Large intestine (tissue), 3 donors: ENCODE data around the gene NRXN3. TPM values are rescaled to one million over a fixed set of nuclear protein-coding genes. Genes with fewer than 3 reads are reported as not detected.

Experiments
- DNase-seq, 2 donors: peaks; one replicate each; pipeline versions ENCODE4 v3.0.0 to v3.0.0-alpha.2; 2013
- H3K27ac ChIP-seq: one replicate; pipeline ENCODE4 v1.5.1; 2013; ENCODE audit warnings: low read length
- H3K27me3 ChIP-seq: 2 replicates; pipeline ENCODE4 v1.6.1; 2013; ENCODE audit warnings: low read length; ENCODE audit not compliant: control insufficient read depth, insufficient read depth
- H3K36me3 ChIP-seq: 2 replicates; pipeline ENCODE4 v1.6.1; 2013; ENCODE audit warnings: low read length; ENCODE audit not compliant: control insufficient read depth, insufficient read depth
- H3K4me1 ChIP-seq: one replicate; pipeline ENCODE4 v1.6.1; 2013; ENCODE audit warnings: low read length; ENCODE audit not compliant: control insufficient read depth, insufficient read depth
- H3K4me3 ChIP-seq: one replicate; pipeline ENCODE4 v1.5.1; 2013; ENCODE audit warnings: low read length
- H3K9me3 ChIP-seq: one replicate; pipeline ENCODE4 v1.6.1; 2013; ENCODE audit warnings: mild to moderate bottlenecking, low read depth, low read length, moderate library complexity; ENCODE audit not compliant: control insufficient read depth
- WGBS: methylation state at CpG from one replicate; pipeline ENCODE4 v1.1.5; 2013; ENCODE audit warnings: low lambda C conversion rate; ENCODE audit not compliant: insufficient coverage; 5-methylcytosine and 5-hydroxymethylcytosine counted together
- polyA plus RNA-seq: library from polyadenylated mRNA; unstranded; fragments of 120-200 nt; gene quantifications from one replicate; pipeline ENCODE4 v1.2.1, GENCODE V29; 2013

The NRXN3 gene
- polyA plus RNA-seq, 1 donor, result 12.8 TPM

DNA sequence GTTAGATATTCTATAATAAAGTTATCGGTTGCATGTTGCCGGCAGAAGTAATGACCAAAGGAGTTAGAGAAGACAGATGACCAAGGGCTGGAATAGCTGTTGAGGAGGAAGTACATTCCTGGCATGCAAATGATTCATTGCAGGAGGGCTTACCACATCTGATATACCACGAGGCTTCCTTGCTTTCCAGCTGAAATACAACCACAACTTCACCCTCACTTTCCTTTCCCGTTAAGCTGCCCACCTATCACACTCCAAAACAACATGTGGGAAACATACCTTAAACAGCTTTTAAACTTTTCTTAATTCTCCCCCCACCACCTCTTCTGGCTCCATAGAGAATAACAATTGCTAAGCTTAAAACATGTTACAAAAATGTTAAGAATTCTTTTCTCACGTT lies 594.1 kb downstream of the NRXN3 start:
- Histone ChIP-seq H3K27me3 (no peaks in the 10 kb centered on the region), H3K27ac (no peak overlapping the region), H3K4me3 (no peak overlapping the region), H3K36me3 (no peaks in the 10 kb centered on the region), H3K4me1 (no peaks in the 10 kb centered on the region), H3K9me3 (no peaks in the 10 kb centered on the region)
- 67% methylated on average over 3 of the region's 5 CpGs for WGBS
- DNase-seq, result no peak

DNA sequence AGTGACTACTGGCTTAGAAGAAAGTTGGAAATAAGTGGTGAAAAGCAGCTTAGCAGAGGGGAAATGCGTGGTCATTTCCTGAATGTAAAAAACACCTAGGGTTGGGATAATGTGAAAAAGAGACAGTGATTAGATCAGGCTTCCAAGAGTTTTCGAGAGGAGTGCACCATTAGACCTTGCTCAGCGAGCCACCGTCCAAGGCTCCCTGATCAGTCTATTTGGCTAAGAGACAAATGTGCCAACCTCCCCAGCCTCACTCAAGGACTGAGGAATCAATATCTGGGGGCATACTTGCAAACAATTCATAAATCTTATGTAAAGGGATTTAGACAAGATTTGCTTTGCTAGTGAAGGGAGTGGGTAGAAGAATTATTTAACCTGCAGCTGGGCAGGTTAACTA lies 594.5 kb downstream of the NRXN3 start:
- Histone ChIP-seq H3K4me3 (no peak overlapping the region), H3K36me3 (no peaks in the 10 kb centered on the region), H3K4me1 (no peaks in the 10 kb centered on the region), H3K27ac (no peak overlapping the region), H3K9me3 (no peaks in the 10 kb centered on the region), H3K27me3 (no peaks in the 10 kb centered on the region)
- 78% methylated on average over 1 of the region's 4 CpGs for WGBS
- no peak for DNase-seq

DNA sequence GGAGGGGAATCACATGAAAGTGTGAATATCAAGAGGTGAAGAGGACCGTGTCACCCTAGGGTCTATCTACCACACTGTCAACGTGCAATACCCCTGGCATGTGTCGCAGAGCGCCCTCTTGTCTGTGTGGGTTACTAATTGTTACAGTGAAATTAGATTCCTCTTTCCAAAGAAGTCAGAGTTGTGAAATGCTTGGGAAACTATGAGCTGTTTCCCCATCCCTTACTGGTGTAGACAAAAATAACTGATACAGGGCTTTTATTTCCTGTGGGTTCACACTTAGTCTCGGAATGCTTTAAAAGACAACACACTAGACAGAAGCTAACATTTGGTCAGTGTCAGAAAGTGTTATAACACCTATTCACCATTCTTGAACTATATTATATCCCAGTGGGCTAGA lies 597.3 kb downstream of the NRXN3 start:
- Histone ChIP-seq H3K36me3 (no peaks in the 10 kb centered on the region), H3K27me3 (no peaks in the 10 kb centered on the region), H3K27ac (no peak overlapping the region), H3K9me3 (no peaks in the 10 kb centered on the region), H3K4me3 (no peak overlapping the region), H3K4me1 (no peaks in the 10 kb centered on the region)
- WGBS, result no CpG with 5 or more reads among the region's 5 CpGs
- no peak for DNase-seq

DNA sequence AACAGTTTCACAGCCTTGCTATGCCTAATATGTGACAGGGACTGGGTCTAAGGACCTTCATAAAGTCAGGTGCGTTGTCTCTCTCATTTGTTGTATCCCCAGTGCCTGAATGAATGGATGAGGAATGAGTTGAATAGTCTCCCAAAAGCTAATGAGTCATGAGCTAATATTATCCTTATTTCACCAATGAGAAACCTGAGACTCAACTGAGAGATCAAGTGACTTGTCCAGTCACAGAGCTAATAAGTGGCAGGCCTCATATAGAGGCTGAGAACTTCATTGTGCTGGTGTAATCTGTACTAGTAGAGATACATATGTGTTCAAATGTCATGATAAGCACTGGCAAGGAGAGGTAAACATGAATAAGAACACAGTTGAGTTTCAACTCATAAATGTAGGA lies 612.4 kb downstream of the NRXN3 start:
- WGBS, result no CpG with 5 or more reads among the region's 1 CpG

DNA sequence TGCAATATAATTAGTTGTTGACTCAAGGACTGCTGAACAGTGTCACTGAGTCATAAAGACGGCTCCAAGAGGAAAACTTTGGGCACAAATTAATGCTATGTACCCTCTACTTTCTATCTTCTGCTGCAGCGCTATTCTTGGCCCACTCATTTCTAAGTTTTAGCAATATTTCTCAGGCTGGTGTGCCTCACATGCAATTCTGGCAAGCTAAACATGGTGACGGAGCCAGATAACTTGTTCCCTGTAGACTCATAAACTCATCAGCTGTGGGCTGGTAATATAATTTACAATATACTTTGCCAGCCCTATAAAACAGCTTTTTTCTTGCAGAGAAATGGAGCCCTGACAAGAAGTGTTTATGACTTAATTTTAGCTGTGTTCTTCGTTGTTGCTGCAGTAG lies 615.1 kb downstream of the NRXN3 start:
- Histone ChIP-seq H3K9me3 (no peaks in the 10 kb centered on the region), H3K4me1 (no peaks in the 10 kb centered on the region), H3K27ac (no peak overlapping the region), H3K27me3 (no peaks in the 10 kb centered on the region), H3K36me3 (no peaks in the 10 kb centered on the region), H3K4me3 (no peak overlapping the region)
- 83% methylated on average over 2 of the region's 4 CpGs for WGBS
- DNase-seq, result no peak

More for the DNA sequence above, 612.4 kb downstream of the NRXN3 start:
- DNase-seq, result no peak
- Histone ChIP-seq H3K27me3 (no peaks in the 10 kb centered on the region), H3K4me3 (no peak overlapping the region), H3K9me3 (no peaks in the 10 kb centered on the region), H3K4me1 (no peaks in the 10 kb centered on the region), H3K27ac (no peak overlapping the region), H3K36me3 (no peaks in the 10 kb centered on the region)

DNA sequence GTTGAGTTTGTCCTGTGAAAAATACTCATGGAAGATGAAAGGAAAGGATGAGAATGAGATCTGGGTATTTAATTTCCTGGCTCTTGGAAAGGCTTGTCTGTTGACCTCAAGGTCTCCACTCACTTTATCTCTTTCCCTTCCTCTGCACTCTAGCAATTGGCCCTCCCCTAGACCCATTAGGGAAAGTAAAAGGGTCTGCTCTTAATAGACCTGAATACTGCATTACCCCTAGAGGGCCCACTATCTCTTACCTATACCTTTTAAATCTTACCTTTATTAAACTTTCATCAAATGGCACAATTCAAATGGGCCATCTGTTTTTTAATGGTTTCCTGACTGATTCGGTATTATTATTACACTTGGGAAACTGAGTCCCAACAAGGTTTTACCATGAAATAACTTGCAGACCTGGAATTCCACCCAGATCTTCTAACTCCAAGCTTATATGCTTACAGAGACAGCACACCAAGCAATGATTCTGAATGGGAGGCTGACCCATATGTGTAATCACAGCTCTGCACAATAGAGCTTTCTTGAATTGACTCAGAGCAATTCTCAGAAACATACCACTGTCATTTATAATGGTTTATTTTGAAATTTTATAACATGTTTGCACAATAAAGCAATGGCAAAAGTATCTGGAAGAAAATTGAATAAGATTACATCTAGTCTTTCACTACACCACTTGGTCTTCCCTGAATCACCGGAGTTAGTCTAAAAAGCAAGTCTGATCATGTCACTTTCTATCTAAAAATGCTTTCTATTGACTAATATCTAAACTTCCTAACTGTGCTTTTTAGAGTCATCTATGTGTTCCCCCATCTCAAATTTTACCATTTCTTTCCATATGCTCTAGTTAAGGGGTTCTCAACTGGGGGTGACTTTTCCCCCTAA lies 618.5 kb downstream of the NRXN3 start:
- no peak overlapping the region for H3K27ac ChIP-seq
- no peaks in the 10 kb centered on the region for H3K36me3 ChIP-seq
- no peak overlapping the region for H3K4me3 ChIP-seq
- no peaks in the 10 kb centered on the region for H3K9me3 ChIP-seq
- DNase-seq, result no peak
- H3K27me3 ChIP-seq, result no peaks in the 10 kb centered on the region
- WGBS, result 96% methylated on average over 2 of the region's 2 CpGs
- no peaks in the 10 kb centered on the region for H3K4me1 ChIP-seq

DNA sequence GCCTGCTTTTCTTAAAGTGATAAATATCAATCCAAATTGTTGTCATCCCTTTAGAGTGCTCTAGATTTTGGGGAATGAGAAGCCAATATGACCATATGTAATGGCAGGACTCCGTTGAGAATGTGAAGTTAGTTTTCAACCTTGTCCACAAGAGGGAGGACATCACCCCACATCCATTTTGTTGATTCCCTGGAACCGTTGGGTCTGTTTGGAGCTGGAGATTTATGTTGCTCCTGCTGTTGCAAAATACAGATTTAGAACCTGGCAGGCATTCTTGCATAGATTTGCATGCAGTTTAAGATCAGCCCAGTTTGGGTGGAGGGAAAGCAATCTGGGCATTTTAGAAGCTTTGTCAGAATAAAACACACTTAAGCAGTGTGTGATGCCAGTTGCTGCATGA lies 620.1 kb downstream of the NRXN3 start:
- no peak for DNase-seq
- no CpG with 5 or more reads among the region's 2 CpGs for WGBS
- no peaks in the 10 kb centered on the region for H3K36me3 ChIP-seq
- no peaks in the 10 kb centered on the region for H3K27me3 ChIP-seq
- H3K4me1 ChIP-seq, result no peaks in the 10 kb centered on the region
- no peaks in the 10 kb centered on the region for H3K9me3 ChIP-seq
- no peak overlapping the region for H3K27ac ChIP-seq
- H3K4me3 ChIP-seq, result no peak overlapping the region

DNA sequence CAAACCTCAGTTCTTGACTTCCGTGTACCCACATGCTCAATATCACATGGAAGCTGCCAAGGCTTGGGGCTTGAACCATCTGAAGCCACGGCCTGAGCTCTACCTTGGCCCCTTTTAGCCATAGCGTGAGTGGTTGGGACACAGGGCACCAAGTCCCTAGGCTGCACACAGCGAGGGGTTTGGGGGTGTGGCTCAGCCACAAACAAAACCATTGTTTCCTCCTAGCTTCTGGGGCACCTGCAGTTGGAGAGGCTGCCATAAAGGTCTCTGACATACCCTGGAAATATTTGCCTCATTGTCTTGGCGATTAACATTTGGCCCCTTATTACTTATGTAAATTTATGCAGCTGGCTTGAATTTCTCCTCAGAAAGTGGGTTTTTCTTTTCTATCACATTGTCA lies 628.6 kb downstream of the NRXN3 start:
- Histone ChIP-seq H3K36me3 (no peaks in the 10 kb centered on the region), H3K4me3 (no peak overlapping the region), H3K9me3 (no peaks in the 10 kb centered on the region), H3K27ac (no peak overlapping the region), H3K27me3 (no peaks in the 10 kb centered on the region), H3K4me1 (no peaks in the 10 kb centered on the region)
- no CpG with 5 or more reads among the region's 5 CpGs for WGBS
- no peak for DNase-seq

DNA sequence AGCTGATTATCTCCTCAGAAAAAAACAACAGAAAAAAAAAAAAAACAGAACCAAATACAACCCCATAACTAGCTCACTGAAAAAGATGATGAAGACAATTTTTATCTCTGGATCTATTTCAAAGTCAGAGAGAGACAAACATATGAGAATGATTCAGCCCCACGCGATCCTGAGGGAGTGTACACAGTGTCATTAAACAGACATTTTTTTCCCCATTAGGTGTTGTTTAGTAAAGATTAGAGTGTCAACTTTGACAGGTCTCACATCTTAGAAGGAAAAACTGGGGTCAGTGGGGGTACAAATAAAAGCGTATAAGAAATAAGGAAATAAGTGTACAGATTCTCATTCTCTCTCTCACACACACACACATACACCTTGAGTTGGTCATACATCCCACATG lies 635.4 kb downstream of the NRXN3 start:
- DNase-seq, result no peak
- Histone ChIP-seq H3K36me3 (no peaks in the 10 kb centered on the region), H3K9me3 (peaks cover 2% of the 10 kb centered on the region), H3K27ac (no peak overlapping the region), H3K4me1 (no peaks in the 10 kb centered on the region), H3K27me3 (no peaks in the 10 kb centered on the region), H3K4me3 (no peak overlapping the region)
- WGBS, result 40% methylated on average over 1 of the region's 3 CpGs

DNA sequence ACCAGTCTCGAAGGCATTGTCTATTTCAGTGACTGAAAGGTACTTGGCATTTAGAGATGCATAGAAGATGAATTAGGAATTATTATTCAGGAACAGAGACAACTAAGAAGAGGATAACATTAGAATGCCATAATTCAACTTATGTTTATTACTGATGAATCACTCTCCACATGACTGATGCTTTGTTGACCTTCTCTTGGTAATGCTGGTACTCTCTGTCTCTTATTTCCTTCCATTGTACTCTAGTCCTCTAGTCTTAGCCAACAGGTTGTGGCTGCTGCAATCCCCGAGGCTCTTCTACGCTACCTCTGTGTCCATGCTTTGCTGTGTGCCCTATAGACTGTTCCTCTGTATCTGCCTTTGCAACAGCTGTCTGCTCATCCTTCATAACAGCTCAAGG lies 652.9 kb downstream of the NRXN3 start:
- WGBS, result no CpG with 5 or more reads among the region's 3 CpGs
- H3K36me3 ChIP-seq, result no peaks in the 10 kb centered on the region
- H3K4me1 ChIP-seq, result no peaks in the 10 kb centered on the region

DNA sequence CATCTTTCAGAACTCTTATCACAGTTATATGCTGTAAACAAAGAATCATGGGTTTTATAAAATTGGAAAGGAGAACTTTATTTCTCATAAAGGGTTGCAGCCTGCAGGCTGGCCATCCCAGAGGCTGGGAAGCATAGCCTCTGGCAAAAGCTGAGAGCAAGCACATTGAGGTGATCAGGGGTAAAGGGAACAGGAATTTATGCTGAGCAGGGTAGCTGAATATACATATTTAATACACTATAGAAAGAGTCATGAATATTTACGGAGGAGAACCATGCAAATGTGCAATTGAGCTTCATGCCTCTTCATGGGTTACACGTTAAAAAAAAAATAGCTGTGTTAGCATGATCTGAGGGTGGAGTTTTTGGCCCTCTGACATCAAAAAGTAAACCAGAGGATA lies 653.3 kb downstream of the NRXN3 start:
- Histone ChIP-seq H3K4me3 (no peak overlapping the region), H3K9me3 (no peaks in the 10 kb centered on the region), H3K27me3 (no peaks in the 10 kb centered on the region), H3K27ac (no peak overlapping the region), H3K4me1 (no peaks in the 10 kb centered on the region), H3K36me3 (no peaks in the 10 kb centered on the region)
- 100% methylated on average over 1 of the region's 2 CpGs for WGBS
- DNase-seq, result no peak

More for the DNA sequence above, 652.9 kb downstream of the NRXN3 start:
- no peaks in the 10 kb centered on the region for H3K27me3 ChIP-seq
- no peak for DNase-seq
- H3K27ac ChIP-seq, result no peak overlapping the region
- no peak overlapping the region for H3K4me3 ChIP-seq
- no peaks in the 10 kb centered on the region for H3K9me3 ChIP-seq
